ENCODE data around the gene PIK3CA. TPM values are rescaled to one million over a fixed set of nuclear protein-coding genes. Genes with fewer than 3 reads are reported as not detected.
"Not testable (repeated sequence)": the region's sequence is repeated elsewhere in the genome, so short reads cannot be mapped to it uniquely, and the experiment has no call there.

Gene PIK3CA
- total RNA-seq, result 10 to 100 TPM; 16.6 to 17.7 TPM

DNA sequence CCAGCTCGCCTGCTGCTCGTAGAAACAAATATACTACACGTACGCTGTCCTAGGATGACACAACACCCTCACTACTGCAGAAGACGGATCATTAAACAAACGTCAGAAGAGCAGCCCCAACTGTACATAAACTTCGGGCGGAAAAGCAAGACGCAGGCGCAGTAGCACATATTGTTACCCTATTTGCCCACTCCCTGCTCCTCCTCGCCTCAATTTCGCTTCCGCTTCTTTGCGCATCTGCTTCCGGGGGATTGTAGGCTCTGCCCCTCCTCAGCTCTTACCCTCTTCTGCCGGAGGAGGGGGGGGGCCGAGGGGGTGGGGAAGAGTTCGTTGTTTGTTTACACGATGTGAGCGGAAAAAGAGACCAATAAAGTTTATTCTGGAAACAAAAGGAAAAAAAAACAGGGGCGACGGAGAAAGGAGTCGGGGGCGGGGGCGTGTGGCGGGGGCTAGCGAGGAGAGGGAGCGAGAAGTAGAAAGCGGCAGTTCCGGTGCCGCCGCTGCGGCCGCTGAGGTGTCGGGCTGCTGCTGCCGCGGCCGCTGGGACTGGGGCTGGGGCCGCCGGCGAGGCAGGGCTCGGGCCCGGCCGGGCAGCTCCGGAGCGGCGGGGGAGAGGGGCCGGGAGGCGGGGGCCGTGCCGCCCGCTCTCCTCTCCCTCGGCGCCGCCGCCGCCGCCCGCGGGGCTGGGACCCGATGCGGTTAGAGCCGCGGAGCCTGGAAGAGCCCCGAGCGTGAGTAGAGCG is at the start of gene PIK3CA:
PIK3CA (plus strand) TSS at position 485 of the 743 bp plus-strand sequence. CDS start 50,469 bp downstream, outside the sequence.
- ChIA-PET CTCF (interaction anchor here (1.0 to 1.9 kb wide), 3 partner anchors 36 to 175 kb away, joined by 3 to 5 read pairs (median 5); partner anchors contain the start of gene ZNF639), POLR2A (interaction anchor here (0.6 to 2.7 kb wide), 10 partner anchors 33 to 497 kb away, joined by 3 to 11 read pairs (median 4); partner anchors contain the start of genes ACTL6A, ZMAT3 and ZNF639)

DNA sequence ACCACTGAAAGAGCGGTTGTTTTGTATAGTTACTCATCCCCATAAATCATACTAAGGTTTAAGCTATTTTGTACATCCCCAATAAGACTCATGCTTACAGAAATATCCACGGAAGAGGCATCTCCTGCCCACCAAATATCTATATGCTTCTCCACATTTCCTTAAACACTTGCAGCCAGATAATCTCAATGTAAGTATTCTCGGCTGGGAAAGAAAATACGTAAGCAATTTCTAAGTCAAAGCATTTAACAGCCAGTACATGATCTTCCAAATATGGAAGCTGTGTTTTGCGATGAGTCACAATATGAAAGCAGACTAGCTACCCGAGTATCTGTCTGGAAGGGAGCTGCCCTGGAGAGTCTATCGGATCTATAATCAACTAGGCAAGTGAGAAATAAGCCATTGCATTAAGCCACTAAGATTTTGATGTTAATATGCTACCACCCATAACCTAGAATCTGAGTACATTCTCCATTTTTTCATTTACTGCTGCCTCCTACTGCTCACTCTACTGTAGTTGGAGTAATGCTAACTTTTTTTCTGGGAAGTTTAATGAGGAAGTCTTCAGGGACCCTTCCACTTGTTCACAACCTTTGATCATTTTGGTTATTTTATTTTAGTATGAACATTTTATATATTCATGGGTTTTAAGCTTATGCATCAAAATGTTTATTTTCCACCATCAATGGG is 49.6 kb upstream of the PIK3CA start:
- POLR2A ChIA-PET, result no interaction called here
- CTCF ChIA-PET, result no interaction called here

DNA sequence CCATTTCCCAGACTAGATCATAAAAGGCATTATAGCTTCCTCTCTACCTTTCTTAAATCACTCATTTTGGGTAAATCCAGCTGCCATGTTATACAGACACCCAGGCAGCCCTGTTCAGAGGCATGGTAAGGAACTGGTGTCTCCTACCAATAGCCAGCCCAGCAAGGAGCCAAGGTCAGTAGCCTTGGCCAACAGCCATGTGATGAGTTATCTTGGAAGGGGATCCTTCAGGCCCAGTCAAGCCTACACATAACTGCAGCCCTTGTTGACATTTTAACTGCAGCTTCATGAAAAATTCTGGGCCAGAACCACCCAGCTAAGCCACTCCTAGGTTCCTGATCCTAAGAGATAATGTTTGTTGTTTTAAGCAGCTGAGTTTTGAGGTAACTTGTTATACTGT is 47.5 kb upstream of the PIK3CA start:
- ChIA-PET POLR2A (no interaction called here), CTCF (no interaction called here)

DNA sequence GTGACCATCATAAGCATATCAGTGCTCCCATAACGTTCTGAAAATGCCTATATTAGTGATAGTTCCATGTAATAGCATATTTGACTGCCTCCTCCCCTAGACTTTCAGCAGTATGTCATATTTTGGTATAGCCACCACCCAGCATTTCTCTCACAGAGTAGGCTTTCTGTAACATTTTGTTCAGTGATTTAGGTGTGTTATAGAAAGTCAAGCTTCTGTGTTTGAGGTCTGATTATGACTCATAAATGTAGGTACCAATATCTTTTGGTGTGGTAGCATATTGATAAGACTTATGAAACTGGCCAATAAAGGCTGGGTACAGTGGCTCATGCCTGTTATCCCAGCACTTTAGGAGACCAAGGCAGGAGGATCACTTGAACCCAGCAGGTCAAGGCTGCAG is 42.3 kb upstream of the PIK3CA start:
- ChIA-PET CTCF (interaction anchor here (0.6 to 1.5 kb wide), 4 partner anchors 90 to 216 kb away, joined by 3 to 4 read pairs (median 3); no protein-coding TSS in a partner anchor), POLR2A (no interaction called here)

DNA sequence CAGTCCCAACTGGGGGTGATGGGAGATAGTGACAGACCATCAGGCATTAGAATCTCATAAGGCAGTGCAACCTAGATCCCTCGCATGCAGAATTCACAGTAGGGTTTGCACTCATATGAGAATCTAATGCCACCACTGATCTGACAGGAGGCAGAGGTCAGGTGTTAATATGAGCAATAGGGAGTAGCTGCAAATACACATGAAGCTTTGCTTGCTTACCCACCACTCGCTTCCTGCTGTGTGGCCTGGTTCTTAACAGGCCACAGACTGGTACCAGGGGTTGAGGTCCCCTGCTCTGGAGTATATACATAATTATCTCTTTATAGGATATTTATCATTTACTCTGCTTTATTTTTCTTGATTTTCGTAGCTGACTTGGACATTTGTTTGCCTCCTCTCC is 40.5 kb upstream of the PIK3CA start:
- POLR2A ChIA-PET, result no interaction called here
- CTCF ChIA-PET, result interaction anchor here (0.6 kb wide), 1 partner anchor 208 kb away, joined by 5 read pairs; no protein-coding TSS in a partner anchor

DNA sequence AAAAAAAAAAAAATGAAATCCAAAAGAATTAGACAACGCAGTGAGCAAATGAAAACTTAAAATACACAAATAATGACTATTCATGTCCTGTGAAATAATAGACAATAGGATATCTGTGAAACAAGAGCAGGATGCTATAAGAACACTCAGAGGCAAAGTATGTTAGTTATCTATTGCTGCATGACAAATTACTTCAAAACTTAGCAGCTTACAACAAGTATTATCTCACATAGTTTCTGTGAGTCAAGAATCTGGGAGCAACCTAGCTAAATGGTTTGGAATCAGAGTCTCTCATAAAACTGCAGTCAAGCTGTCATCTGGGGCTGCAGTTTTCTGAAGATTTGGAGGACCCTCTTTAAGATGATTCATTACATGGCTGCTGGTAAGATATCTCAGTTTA is 40.1 kb upstream of the PIK3CA start:
- POLR2A ChIA-PET, result no interaction called here
- CTCF ChIA-PET, result interaction anchor here (0.6 kb wide), 1 partner anchor 208 kb away, joined by 5 read pairs; no protein-coding TSS in a partner anchor

DNA sequence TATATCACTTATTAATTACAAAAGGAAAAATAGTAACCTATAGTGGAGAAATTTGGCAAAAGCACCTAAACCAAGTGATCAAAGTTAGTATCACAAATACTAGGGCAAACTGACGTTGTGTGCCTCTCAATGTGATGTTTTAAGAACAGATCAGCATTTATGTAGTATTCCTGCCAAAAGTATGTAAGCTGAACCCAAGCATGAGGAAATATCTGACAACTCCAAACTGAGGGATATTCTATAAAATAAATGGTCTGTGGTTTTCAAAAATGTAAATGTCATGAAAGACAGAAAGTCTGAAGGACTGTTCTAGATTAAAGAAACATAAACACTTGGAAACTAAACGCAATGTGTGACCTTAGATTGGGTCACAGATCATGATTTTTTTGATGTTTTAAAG is 34.3 kb upstream of the PIK3CA start:
- ChIA-PET POLR2A (no interaction called here), CTCF (no interaction called here)

DNA sequence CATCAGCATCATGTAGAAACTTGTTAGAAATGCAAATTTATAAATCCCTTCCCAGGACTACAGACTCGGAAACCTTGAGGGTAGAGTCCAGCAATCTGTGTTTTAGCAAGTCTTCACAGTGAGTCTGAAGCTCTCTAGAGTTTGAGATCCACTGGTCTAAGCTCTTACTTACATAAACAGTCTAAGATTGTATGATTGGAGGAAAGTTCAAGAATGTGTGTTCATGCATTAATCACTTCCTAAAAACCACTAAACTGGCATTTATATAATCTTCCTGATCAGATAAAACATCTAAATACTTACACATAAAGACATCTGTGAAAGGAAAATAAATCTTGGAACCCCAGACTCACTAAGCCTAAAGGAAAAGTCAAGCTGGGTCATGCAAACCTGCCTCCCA is 32.7 kb upstream of the PIK3CA start:
- POLR2A ChIA-PET, CTCF ChIA-PET: not testable (repeated sequence)

DNA sequence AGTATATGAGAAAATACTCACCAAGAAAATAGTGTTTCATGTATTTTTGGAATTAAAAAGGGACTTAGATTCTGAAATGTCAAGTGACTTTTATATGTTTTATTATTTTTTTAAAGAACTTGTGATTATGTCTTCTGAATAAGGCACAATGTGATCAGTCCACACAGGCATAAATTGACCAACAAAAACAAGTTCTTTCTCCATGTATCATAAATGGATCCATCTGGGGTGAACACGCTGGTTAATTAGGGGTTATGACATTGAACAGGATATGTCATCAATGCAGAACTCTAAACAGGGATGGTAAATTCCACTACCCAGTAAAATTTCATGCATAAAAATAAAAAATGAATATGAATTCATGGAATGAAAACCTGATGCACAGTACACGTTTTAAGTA is 31.3 kb upstream of the PIK3CA start:
- POLR2A ChIA-PET, result interaction anchor here (0.5 kb wide), 1 partner anchor 525 kb away, joined by 5 read pairs; no protein-coding TSS in a partner anchor
- CTCF ChIA-PET, result no interaction called here

DNA sequence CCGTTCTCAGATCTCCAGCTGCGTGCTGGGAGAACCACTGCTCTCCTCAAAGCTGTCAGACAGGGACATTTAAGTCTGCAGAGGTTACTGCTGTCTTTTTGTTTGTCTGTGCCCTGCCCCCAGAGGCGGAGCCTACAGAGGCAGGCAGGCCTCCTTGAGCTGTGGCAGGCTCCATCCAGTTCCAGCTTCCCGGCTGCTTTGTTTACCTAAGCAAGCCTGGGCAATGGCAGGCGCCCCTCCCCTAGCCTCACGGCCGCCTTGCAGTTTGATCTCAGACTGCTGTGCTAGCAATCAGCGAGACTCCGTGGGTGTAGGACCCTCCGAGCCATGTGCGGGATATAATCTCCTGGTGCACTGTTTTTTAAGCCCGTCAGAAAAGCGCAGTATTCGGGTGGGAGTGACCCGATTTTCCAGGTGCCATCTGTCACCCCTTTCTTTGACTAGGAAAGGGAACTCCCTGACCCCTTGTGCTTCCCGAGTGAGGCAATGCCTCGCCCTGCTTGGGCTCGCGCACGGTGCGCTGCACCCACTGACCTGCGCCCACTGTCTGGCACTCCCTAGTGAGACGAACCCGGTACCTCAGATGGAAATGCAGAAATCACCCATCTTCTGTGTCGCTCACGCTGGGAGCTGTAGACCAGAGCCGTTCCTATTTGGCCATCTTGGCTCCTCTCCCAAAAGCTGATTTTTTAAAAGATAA is 15.8 kb upstream of the PIK3CA start:
- CTCF ChIA-PET, POLR2A ChIA-PET: not testable (repeated sequence)

DNA sequence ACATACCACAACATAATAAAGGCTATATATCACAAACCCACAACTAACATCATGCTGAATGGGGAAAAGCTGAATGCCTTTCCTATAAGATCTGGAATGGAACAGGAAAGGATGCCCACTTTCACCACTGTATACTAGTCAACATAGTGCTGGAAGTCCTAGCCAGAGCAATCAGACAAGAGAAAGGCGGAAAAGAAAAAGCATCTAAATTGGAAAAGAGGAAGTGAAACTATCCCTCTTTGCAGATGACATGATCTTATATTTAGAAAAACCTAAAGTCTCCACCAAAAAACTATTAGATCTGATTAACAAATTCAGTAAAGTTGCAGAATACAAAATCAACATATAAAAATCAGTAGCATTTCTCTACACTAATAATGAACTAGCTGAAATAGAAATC is 14.6 kb upstream of the PIK3CA start:
- CTCF ChIA-PET, result no interaction called here

DNA sequence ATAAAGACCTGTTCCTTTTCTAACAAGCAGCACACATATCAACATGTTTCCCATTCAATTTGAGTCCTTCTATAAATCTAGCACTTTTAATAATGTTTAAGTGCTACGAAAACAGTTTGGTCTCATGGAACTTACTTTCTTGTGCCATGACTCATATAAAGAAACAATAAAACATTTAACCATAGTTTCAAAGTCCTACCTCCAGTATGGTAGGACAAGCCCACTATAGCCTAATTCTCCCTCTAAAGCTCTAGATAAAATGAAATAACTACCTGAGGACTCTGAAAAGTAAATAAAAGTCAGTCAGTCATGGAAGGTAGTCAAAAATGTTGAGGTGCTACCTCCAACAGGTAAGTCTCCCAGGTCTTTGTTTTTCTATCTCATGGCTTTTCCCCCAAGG is 12.0 kb upstream of the PIK3CA start:
- ChIA-PET CTCF (no interaction called here), POLR2A (no interaction called here)

More for the DNA sequence above, 14.6 kb upstream of the PIK3CA start:
- POLR2A ChIA-PET, result no interaction called here

DNA sequence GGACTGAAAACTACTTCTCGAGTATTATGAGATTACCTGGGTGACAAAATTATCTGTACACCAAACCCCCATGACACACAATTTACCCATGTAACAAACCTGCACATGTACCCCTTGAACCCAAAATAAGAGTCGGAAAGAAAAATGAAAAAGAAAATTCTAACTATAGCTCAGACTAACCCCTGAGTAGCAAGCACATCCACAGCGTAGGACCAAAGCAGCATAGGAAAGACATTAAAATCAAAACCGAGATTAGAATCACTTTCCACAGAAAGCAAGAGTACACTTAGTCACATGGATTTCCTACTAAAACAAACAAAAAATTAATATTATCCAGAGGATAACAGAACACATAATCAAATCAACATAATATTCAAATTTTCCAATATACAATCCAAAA is 6.3 kb upstream of the PIK3CA start:
- CTCF ChIA-PET, result no interaction called here
- POLR2A ChIA-PET, result no interaction called here

DNA sequence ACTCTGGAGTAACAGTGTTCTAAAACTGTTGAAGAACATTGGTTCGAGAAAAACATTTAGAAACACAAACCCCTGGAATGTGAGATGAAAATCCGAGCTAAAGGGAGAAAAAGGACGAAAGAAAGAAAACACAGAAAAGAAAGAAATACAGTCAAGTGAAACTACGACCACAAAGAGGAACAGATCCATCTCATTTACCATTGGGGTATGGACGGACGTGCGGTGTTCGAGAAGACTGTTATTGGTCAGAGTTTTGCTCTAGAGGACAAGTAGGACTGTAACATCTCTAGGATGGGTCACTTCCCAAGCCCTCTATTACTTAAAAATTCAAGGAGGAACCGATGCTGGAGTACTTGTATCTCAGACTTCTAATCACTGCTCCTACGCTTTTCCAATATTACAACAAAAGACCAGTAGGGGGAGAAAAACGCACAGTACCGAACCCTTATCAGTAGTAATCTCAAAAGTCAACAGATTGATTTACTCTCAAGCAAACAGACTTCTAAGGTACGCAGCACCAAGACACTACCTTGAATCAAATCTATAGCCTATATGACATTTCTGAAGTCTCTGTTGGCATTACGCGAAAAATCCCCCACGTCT is 1.1 kb upstream of the PIK3CA start:
- ChIA-PET POLR2A (interaction anchor here (0.7 to 2.7 kb wide), 6 partner anchors 34 to 177 kb away, joined by 3 to 11 read pairs (median 3); partner anchors contain the start of gene ZMAT3), CTCF (no interaction called here)

DNA sequence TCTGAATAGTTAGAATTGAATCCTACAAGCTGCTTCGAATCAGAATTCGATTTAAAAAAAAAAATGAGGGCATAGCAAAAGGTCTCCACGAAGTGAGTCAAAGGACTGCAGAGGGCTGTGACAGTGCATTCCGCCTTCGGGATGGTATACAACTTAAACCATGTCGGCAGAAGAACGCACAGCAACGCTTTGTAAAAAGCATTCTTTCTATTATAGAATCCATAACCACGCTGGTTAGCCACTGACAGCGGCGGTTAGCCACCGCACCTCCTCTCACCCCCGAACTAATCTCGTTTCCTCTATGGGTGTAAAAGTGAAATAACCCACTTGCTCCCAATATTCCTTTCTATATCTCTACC is 664 bp upstream of the PIK3CA start:
- POLR2A ChIA-PET, result interaction anchor here (0.6 to 2.7 kb wide), 9 partner anchors 34 to 497 kb away, joined by 3 to 11 read pairs (median 4); partner anchors contain the start of gene ZMAT3
- CTCF ChIA-PET, result no interaction called here

DNA sequence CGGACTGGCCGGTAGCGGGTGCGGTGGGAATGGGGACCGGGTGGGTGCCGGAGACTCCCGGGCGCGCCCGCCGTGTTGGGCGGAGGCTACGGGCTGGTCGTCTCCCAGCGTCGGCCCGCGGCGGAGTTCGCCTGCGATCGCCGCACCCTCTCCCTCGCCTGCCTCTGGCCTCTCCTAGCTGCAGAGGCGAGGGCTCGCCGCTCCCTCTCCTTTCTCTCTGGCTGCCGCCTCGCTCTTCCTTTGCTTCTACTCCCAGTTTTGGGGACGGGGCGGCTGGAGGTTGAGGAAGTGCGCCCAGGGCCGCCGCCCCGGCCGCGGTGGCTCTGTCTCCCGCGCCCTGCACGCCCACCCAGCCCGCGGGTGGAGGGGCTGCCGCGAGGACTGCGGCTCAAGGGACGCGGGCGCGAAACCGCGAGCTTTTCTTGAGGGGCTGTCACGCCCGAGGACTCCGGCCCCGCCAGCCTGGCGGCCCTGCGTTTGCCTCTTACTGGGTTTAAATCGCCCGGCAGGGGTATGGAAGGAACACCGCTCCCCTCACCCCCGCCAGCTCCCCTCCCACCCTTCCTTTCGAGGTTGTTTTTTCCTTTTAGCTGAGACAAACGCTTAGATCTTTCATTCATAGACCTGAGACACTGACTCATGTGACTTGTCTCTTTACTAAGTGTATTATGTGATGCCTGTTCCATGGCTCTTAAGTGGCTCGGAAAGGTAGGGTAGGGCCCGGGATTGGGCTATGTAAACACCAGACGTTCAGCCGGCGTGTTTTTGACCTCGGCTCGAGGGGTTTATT is 654 bp downstream of the PIK3CA start:
- CTCF ChIA-PET, result interaction anchor here (1.0 to 1.9 kb wide), 4 partner anchors 35 to 174 kb away, joined by 3 to 5 read pairs (median 5); partner anchors contain the start of gene ZNF639
- POLR2A ChIA-PET, result interaction anchor here (0.6 to 2.7 kb wide), 12 partner anchors 9 to 414 kb away, joined by 3 to 11 read pairs (median 4); partner anchors contain the start of genes ACTL6A, ZMAT3 and ZNF639

DNA sequence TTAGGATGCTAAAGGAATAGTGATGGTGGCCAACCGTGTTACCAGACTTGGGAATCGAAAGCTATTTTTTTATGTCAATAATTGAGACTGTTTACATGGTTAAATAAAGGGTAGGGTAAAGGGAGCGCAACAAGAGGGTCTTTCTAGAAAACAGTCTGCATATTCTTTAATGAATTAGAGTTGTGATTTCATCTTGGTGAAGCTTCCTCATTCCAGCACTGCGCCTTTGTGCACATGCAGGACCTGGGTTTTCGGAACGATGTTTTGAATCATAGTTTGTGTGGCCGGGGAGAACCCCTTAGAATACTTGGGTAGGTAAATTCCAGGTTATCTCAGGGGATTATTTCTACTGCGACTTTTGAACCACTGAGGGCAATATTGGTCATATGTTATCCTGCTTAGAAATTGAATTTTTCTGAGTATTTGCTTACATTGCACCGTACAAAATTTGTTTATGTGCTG is 1.3 kb downstream of the PIK3CA start:
- ChIA-PET CTCF (interaction anchor here (1.2 to 1.9 kb wide), 3 partner anchors 35 to 174 kb away, joined by 5 read pairs; partner anchors contain the start of gene ZNF639), POLR2A (interaction anchor here (0.6 to 2.7 kb wide), 11 partner anchors 9 to 413 kb away, joined by 3 to 11 read pairs (median 3); partner anchors contain the start of genes ACTL6A, ZMAT3 and ZNF639)

DNA sequence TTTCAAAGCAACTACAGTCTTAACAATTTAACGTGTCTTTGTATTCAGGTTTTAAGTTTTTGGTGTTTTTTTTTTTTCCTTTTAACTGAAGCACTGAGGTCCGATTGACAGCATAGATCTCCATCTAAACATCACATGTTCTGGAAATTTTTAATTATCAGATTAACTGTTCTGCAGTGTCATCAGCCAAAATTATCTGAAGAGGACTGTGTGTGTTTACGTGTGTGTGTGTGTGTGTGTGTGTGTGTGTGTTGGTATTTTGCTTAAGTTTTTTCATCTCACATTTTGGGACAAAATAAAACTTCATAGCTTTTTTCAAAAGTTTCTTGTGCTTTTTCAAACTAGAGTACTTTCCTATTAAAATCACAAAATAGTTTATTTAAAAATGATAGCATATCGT is 1.8 kb downstream of the PIK3CA start:
- ChIA-PET CTCF (interaction anchor here (1.3 to 1.9 kb wide), 2 partner anchors 46 to 173 kb away, joined by 5 read pairs; partner anchors contain the start of gene ZNF639), POLR2A (interaction anchor here (1.0 to 2.7 kb wide), 3 partner anchors 8 to 45 kb away, joined by 3 to 11 read pairs (median 5); no protein-coding TSS in a partner anchor)
